Astrocyte of the cerebellum (primary cell): ENCODE results near the gene C2CD3.
A peak's percentile ranks its signal among the peaks of the same experiment; 100 is the strongest.
"Not testable (repeated sequence)": the region's sequence is repeated elsewhere in the genome, so short reads cannot be mapped to it uniquely, and the experiment has no call there.

Experiments used
- DNase-seq: peaks from one replicate; pipeline ENCODE4 v3.0.0-alpha.2; 2011; ENCODE audit warnings: low read depth
- H3K4me3 ChIP-seq: 2 replicates; pipeline ENCODE4 v1.5.1; 2011; ENCODE audit warnings: mild to moderate bottlenecking, low read depth, low read length, moderate library complexity
- in situ Hi-C: cut with HindIII; loops from 2 replicates; pipeline ENCODE4 v1.10.0; 2017; ENCODE audit warnings: low sequenced_read_pairs
- TF ChIP-seq, protein P1 (sequence below): IDR thresholded peaks from 2 replicates; pipeline ENCODE4 v1.5.1; 2012; ENCODE audit warnings: low read length, low read depth, moderate library complexity, mild to moderate bottlenecking; ENCODE audit errors: missing control alignments

C2CD3 gene

DNA sequence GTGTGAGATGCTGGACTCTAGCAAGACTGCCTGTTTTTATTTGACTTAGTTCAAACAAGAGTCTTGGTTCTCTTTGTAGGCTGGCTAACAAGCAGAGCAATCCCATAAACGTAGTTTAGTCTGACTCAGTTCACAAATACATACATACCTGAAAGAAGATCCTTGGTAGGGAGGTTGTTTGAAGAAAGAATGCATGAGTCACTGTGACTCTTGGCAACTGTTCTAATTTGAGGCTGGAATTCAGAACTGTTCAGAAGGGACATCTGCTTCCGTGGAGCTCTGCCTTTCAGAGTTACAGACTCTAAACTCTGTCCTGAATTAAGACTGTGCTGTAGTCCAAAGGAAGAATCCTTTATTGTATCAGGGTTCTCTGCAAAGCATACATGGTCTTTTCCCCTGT, 32.2 kb downstream of the C2CD3 start:
- TF ChIP-seq, protein P1, sequence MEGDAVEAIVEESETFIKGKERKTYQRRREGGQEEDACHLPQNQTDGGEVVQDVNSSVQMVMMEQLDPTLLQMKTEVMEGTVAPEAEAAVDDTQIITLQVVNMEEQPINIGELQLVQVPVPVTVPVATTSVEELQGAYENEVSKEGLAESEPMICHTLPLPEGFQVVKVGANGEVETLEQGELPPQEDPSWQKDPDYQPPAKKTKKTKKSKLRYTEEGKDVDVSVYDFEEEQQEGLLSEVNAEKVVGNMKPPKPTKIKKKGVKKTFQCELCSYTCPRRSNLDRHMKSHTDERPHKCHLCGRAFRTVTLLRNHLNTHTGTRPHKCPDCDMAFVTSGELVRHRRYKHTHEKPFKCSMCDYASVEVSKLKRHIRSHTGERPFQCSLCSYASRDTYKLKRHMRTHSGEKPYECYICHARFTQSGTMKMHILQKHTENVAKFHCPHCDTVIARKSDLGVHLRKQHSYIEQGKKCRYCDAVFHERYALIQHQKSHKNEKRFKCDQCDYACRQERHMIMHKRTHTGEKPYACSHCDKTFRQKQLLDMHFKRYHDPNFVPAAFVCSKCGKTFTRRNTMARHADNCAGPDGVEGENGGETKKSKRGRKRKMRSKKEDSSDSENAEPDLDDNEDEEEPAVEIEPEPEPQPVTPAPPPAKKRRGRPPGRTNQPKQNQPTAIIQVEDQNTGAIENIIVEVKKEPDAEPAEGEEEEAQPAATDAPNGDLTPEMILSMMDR: no peak
- in situ Hi-C loops: no loop called here
- no peak overlapping the region for H3K4me3 ChIP-seq
- DNase-seq: peak; percentile 97

DNA sequence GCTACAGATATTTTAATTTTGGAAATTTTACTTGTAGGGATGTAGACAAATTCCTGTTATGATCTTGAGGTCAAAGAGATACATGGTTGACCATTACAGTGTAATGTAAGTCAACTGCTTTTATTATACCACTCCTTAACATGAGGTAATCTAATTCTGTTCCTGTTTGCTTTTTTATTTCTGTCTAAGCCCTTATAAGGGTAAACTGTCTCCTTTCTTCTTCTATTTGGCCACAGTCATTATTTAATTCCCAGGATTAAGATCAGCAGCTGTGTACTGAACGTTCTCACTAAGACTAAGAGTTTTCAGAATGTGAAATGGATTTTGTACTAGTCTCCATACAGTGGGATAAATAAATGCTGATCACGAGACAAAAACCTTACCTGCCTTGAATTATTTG, 32.8 kb downstream of the C2CD3 start:
- in situ Hi-C loops: no loop called here
- no peak overlapping the region for H3K4me3 ChIP-seq
- no peak for DNase-seq
- TF ChIP-seq, protein P1: no peak

DNA sequence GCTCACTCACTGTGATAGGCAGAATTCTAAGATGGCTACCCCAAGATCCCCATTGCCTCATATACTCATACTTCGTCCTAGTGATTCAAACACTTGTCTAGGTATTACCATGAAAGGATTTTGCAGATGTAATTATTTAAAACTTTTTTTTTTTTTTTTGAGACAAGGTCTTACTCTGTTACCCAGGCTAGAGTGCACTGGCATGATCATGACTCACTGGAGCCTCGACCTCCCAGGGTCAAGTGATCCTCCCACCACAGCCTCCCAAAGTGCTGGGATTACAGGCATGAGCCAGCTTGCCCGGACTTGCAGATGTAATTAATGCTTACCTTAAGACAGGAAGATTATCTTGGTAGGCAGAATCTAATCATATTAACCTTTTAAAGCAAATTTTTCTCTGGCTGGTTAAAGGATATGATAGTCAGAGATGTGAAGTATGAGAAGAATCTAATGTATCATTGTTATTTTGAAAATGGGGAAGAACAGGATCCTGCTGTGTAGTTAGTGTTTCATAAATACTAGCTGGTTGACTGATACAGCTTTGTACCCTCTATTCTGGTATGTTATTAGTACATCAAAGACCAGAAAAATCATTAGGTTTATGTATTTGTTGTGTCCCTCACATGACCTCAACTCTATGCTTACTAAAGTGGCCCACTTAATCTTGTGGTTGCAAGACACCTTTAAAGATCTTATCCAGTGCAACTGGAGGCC, 35.5 kb downstream of the C2CD3 start:
- no peak for DNase-seq
- TF ChIP-seq, protein P1: no peak
- no peak overlapping the region for H3K4me3 ChIP-seq
- in situ Hi-C loops: no loop called here

DNA sequence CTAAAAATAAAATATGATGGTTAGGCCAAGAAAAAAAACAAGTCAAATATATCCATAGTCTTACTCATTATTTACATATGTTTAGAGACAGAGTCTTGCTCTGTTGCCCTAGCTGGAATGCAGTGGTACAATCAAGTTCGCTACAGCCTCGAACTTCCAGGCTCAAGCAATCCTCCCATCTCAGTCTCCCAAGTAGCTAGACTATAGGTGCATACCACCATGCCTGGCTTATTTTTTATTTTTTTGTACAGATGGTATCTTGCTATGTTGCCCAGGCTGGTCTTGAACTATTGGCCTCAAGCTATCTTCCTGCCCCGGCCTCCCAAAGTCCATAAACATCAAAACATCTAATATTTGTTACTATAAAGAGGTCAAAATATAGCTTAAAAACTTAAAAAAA, 36.1 kb downstream of the C2CD3 start:
- no peak overlapping the region for H3K4me3 ChIP-seq
- in situ Hi-C loops: no loop called here
- TF ChIP-seq, protein P1: no peak
- DNase-seq: no peak

DNA sequence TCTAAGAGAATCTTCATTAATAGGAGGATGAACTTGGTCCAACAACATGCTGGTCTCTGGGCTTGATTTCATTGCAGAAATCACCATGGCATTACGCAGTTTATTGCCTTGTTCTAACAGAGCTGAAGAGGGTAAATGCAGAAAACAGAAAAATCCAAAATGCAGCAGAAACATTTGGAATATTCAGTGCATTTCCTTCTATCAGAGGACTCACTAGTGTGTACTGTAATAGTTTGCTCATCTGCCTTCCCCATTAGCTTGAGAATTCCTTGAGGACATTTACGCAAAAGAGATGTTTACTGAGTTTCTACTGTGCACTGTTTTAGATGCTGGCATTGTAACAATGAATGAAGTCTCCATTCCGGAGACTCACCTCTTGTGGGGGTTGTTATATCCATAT, 37.4 kb downstream of the C2CD3 start:
- in situ Hi-C loops: no loop called here
- no peak for DNase-seq
- no peak overlapping the region for H3K4me3 ChIP-seq
- TF ChIP-seq, protein P1: no peak

DNA sequence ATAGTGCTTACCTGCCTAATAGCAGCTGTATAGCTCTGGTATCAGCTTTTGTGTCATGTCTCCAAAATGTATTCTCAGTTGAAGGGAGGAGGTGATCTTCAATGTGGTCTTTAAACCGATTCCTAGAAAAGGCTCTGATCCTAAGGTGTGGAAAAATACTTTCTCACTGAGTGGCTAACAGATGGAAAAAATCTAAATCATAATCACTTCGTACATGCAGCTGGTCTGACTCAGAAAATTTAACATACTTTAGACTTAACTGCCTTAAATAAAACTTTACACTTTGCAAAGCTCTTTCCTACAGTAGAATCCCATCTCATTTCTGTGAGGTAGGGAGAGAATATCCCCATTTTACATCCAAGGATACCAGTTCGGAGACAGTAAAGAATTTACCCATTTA, 38.0 kb downstream of the C2CD3 start:
- TF ChIP-seq, protein P1: no peak
- no peak overlapping the region for H3K4me3 ChIP-seq
- DNase-seq: no peak
- in situ Hi-C loops: no loop called here

DNA sequence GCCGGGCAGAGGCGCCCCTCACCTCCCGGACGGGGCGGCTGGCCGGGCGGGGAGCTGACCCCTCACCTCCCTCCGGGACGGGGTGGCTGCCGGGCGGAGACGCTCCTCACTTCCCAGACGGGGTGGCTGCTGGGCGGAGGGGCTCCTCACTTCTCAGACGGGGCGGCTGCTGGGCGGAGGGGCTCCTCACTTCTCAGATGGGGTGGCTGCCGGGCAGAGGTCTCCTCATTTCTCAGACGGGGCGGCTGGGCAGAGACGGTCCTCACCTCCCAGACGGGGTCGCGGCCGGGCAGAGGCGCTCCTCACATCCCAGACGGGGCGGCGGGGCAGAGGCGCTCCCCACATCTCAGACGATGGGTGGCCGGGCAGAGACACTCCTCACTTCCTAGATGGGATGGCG, 41.7 kb downstream of the C2CD3 start:
- H3K4me3 ChIP-seq, in situ Hi-C loops, DNase-seq: not testable (repeated sequence)
